Loucy (cell line): ENCODE data around the gene PSMD1.
A peak's percentile ranks its signal among the peaks of the same experiment; 100 is the strongest.

ENCODE experiments used
- H2AFZ ChIP-seq: fragments of 200-600 bp; sonication (generic); 2 replicates; pipeline ENCODE4 v1.6.0; 2016; ENCODE audit warnings: antibody characterized with exemption, mild to moderate bottlenecking, low read length, moderate library complexity
- H3F3A ChIP-seq: fragments of 200-600 bp; 2 replicates; pipeline ENCODE4 v1.6.0; 2016; ENCODE audit warnings: antibody characterized with exemption, low read depth, mild to moderate bottlenecking
- H3K27me3 ChIP-seq: fragments of 200-600 bp; sonication (generic); 2 replicates; pipeline ENCODE4 v1.6.1; 2014; ENCODE audit warnings: low read length, mild to moderate bottlenecking; ENCODE audit not compliant: insufficient read depth, poor library complexity, severe bottlenecking
- H3K36me3 ChIP-seq: fragments of 200-600 bp; sonication (generic); 2 replicates; pipeline ENCODE4 v1.6.1; 2016; ENCODE audit warnings: low read length; ENCODE audit not compliant: insufficient read depth
- H3K4me1 ChIP-seq: fragments of 200-600 bp; sonication (generic); 2 replicates; pipeline ENCODE4 v1.5.1; 2014; ENCODE audit warnings: low read length, mild to moderate bottlenecking; ENCODE audit not compliant: insufficient read depth, poor library complexity, severe bottlenecking
- H3K4me2 ChIP-seq: fragments of 200-600 bp; sonication (generic); 2 replicates; pipeline ENCODE4 v1.6.0; 2014; ENCODE audit warnings: antibody characterized with exemption, low read length, low read depth, mild to moderate bottlenecking; ENCODE audit not compliant: poor library complexity, severe bottlenecking
- H3K4me3 ChIP-seq: fragments of 200-600 bp; sonication (generic); 2 replicates; pipeline ENCODE4 v1.5.1; 2014; ENCODE audit warnings: low read length, mild to moderate bottlenecking, mixed read lengths; ENCODE audit not compliant: poor library complexity, severe bottlenecking
- H3K79me2 ChIP-seq: fragments of 200-600 bp; sonication (generic); 2 replicates; pipeline ENCODE4 v1.6.1; 2014; ENCODE audit warnings: low read length; ENCODE audit not compliant: insufficient read depth
- H3K9ac ChIP-seq: fragments of 200-600 bp; sonication (generic); 2 replicates; pipeline ENCODE4 v1.6.0; 2014; ENCODE audit warnings: mild to moderate bottlenecking, low read depth, low read length, moderate library complexity; ENCODE audit not compliant: poor library complexity, severe bottlenecking
- H3K9me2 ChIP-seq: fragments of 200-600 bp; sonication (generic); replicated peaks from 2 replicates; pipeline ENCODE4 v1.6.1; 2016; ENCODE audit warnings: low read depth, low read length, mixed read lengths
- H3K9me3 ChIP-seq: fragments of 200-600 bp; sonication (generic); 2 replicates; pipeline ENCODE4 v1.6.1; 2014; ENCODE audit warnings: mild to moderate bottlenecking, antibody characterized with exemption, low read length, low read depth; ENCODE audit not compliant: insufficient read depth
- H4K20me1 ChIP-seq: fragments of 200-600 bp; sonication (generic); 2 replicates; pipeline ENCODE4 v1.6.0; 2014; ENCODE audit warnings: antibody characterized with exemption, low read length, mild to moderate bottlenecking; ENCODE audit not compliant: insufficient read depth, poor library complexity, severe bottlenecking
- CTCF ChIP-seq: fragments of 200-600 bp; sonication (generic); conservative IDR thresholded peaks from 2 replicates; pipeline ENCODE4 v1.5.1; 2014; ENCODE audit warnings: mild to moderate bottlenecking, antibody characterized with exemption, low read length
- EZH2phosphoT487 ChIP-seq: fragments of 200-600 bp; IDR thresholded peaks from 2 replicates; pipeline ENCODE4 v1.6.1; 2018; ENCODE audit warnings: antibody characterized with exemption, mild to moderate bottlenecking, moderate library complexity, borderline replicate concordance

The PSMD1 gene

DNA sequence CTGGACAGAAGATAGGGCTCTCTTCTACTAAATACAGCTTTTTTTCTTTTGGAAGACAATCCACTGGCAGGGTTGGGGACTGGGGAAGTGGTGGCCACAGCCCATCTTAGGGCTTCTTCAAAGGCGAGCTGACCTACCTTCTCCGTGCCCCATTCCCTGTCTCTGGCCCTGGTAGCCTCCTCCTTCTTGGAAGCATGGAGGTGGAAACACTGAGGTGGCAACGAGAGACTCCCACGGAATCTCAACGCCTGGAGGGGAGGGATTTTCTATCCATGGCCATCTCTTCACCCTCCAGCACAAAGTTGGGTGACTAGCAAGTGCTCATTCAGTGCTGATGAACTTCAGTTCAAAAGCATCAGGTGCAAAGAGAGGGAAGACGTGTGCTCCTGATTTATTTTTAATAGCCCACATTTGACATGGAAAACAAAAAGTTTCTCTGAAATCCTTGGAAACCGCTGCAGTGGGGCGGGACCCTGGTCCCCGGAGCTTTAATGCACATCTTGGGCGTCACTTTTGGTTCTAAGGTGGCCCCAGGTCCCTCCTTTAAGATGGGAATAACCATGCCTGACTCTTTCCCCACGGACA, 141.1 kb downstream of the PSMD1 start:
- no peak for TF ChIP-seq EZH2phosphoT487
- no peak for TF ChIP-seq CTCF
- H3K4me2 ChIP-seq, result peak overlapping the region; percentile 87
- peak overlapping the region; percentile 97 for H2AFZ ChIP-seq
- H3K27me3 ChIP-seq, result no peaks in the 10 kb centered on the region
- no peaks in the 10 kb centered on the region for H4K20me1 ChIP-seq
- peak overlapping the region; percentile 86 for H3K4me3 ChIP-seq
- peak overlapping the region; percentile 73 for H3K9ac ChIP-seq
- no peaks in the 10 kb centered on the region for H3K79me2 ChIP-seq
- H3K9me2 ChIP-seq, result no peaks in the 10 kb centered on the region
- no peaks in the 10 kb centered on the region for H3K9me3 ChIP-seq
- peaks cover 6% of the 10 kb centered on the region for H3K4me1 ChIP-seq
- no peaks in the 10 kb centered on the region for H3K36me3 ChIP-seq
- no peaks in the 10 kb centered on the region for H3F3A ChIP-seq

- Histone ChIP-seq H4K20me1 (no peaks in the 10 kb centered on the region), H3K79me2 (no peaks in the 10 kb centered on the region), H3F3A (no peaks in the 10 kb centered on the region), H3K9me3 (no peaks in the 10 kb centered on the region), H3K27me3 (no peaks in the 10 kb centered on the region), H3K9ac (peak within 1 kb of the TSS; percentile 73), H2AFZ (peak within 1 kb of the TSS; percentile 97), H3K4me2 (peak within 1 kb of the TSS; percentile 87), H3K36me3 (no peaks in the 10 kb centered on the region), H3K9me2 (no peaks in the 10 kb centered on the region), H3K4me1 (peaks cover 6% of the 10 kb centered on the region), H3K4me3 (peak within 1 kb of the TSS; percentile 86)
- TF ChIP-seq EZH2phosphoT487 (no peak), CTCF (no peak)
Observed at GRCh38 chr2:231198291-231199173, 141.9 kb downstream of the PSMD1 start, which contains the start of gene ARMC9. ARMC9 (plus strand) TSS chr2:231198631; CDS start chr2:231206239, 7,608 bp downstream.

- Histone ChIP-seq H3F3A (no peaks in the 10 kb centered on the region), H3K79me2 (no peaks in the 10 kb centered on the region), H3K9me2 (no peaks in the 10 kb centered on the region), H3K4me3 (peak overlapping the region; percentile 86), H3K4me2 (peak overlapping the region; percentile 87), H3K9me3 (no peaks in the 10 kb centered on the region), H3K36me3 (no peaks in the 10 kb centered on the region), H4K20me1 (no peaks in the 10 kb centered on the region), H3K27me3 (no peaks in the 10 kb centered on the region), H2AFZ (peak overlapping the region; percentile 97), H3K9ac (peak overlapping the region; percentile 73), H3K4me1 (peaks cover 6% of the 10 kb centered on the region)
- no peak for TF ChIP-seq EZH2phosphoT487
- no peak for TF ChIP-seq CTCF
Observed at GRCh38 chr2:231199219-231199618, 142.6 kb downstream of the PSMD1 start.
